Midbrain (tissue), 1 donor: ENCODE measurements around the gene NADK.
A peak's percentile ranks its signal among the peaks of the same experiment; 100 is the strongest.

Source experiments
- DNase-seq: peaks from one replicate; lab custom pipeline; 2025; lab: John Stamatoyannopoulos, UW

Gene NADK

GRCh38 chr1:1786836-1787605 lies 8.8 kb upstream of the NADK start:
- no peak for DNase-seq

GRCh38 chr1:1785666-1786065 lies 7.4 kb upstream of the NADK start:
- no peak for DNase-seq

- no peak for DNase-seq
These were observed 6.7 kb upstream of the NADK start for GRCh38 chr1:1784933-1785332.

- DNase-seq = no peak
These were observed 5.0 kb upstream of the NADK start for GRCh38 chr1:1783320-1783719.

- DNase-seq = peak; percentile 26
These were observed 4.3 kb upstream of the NADK start for GRCh38 chr1:1782399-1783221.

- no peak for DNase-seq
These were observed 3.2 kb upstream of the NADK start for GRCh38 chr1:1781526-1781903.

GRCh38 chr1:1780598-1781525 lies 2.6 kb upstream of the NADK start:
- no peak for DNase-seq

GRCh38 chr1:1779691-1780597 lies 1.7 kb upstream of the NADK start:
- DNase-seq = peak; percentile 38

- no peak for DNase-seq
These were observed 1.0 kb upstream of the NADK start for GRCh38 chr1:1779320-1779675.

GRCh38 chr1:1778663-1779319 lies 521 bp upstream of the NADK start:
- peak; percentile 45 for DNase-seq

GRCh38 chr1:1777583-1777899 lies 729 bp downstream of the NADK start:
- no peak for DNase-seq

GRCh38 chr1:1776672-1777582 lies 1.3 kb downstream of the NADK start:
- DNase-seq = no peak

GRCh38 chr1:1775327-1776226 lies 2.7 kb downstream of the NADK start:
- no peak for DNase-seq

GRCh38 chr1:1773874-1774273 lies 4.4 kb downstream of the NADK start:
- DNase-seq = no peak

GRCh38 chr1:1771096-1771495 lies 7.2 kb downstream of the NADK start:
- DNase-seq = no peak

GRCh38 chr1:1770102-1770501 lies 8.2 kb downstream of the NADK start:
- no peak for DNase-seq

- no peak for DNase-seq
These were observed 9.8 kb downstream of the NADK start for GRCh38 chr1:1768249-1768992.

- no peak for DNase-seq
These were observed 13.3 kb downstream of the NADK start for GRCh38 chr1:1764876-1765470.
